ENCODE data around the gene RAD51B.
"Not testable (repeated sequence)": the region's sequence is repeated elsewhere in the genome, so short reads cannot be mapped to it uniquely, and the experiment has no call there.

Gene RAD51B

GRCh38 chr14:67963960-67964812, 144.6 kb downstream of the RAD51B start:
- no peak for TF ChIP-seq CTCF (IDR thresholded peaks at IDR 0.05; ENCODE audit: low read depth, low read length, missing control alignments)
- H3K27ac ChIP-seq, result no peak overlapping the region
- H3K36me3 ChIP-seq (replicated peaks), result no peaks in the 10 kb centered on the region
- no peak for DNase-seq
- in situ Hi-C loops (cut with HindIII; ENCODE audit: low pct_ligation_motif_present, low sequenced_read_pairs), result no loop called here
- no peaks in the 10 kb centered on the region for H3K27me3 ChIP-seq (replicated peaks)
- H3K4me3 ChIP-seq (ENCODE audit: low read depth, low read length), result no peak overlapping the region

GRCh38 chr14:67965696-67966095, 146.1 kb downstream of the RAD51B start:
- Histone ChIP-seq H3K4me3 (ENCODE audit: low read depth, low read length) (no peak overlapping the region), H3K27ac (no peak overlapping the region), H3K36me3 (replicated peaks) (no peaks in the 10 kb centered on the region), H3K27me3 (replicated peaks) (no peaks in the 10 kb centered on the region)
- no peak for TF ChIP-seq CTCF (IDR thresholded peaks at IDR 0.05; ENCODE audit: low read depth, low read length, missing control alignments)
- DNase-seq, result no peak
- in situ Hi-C loops (cut with HindIII; ENCODE audit: low pct_ligation_motif_present, low sequenced_read_pairs), result no loop called here

- Histone ChIP-seq H3K27me3 (replicated peaks) (no peaks in the 10 kb centered on the region), H3K36me3 (replicated peaks) (no peaks in the 10 kb centered on the region), H3K27ac (no peak overlapping the region), H3K4me3 (ENCODE audit: low read depth, low read length) (no peak overlapping the region)
- in situ Hi-C loops (cut with HindIII; ENCODE audit: low pct_ligation_motif_present, low sequenced_read_pairs), result no loop called here
- DNase-seq, result no peak
- no peak for TF ChIP-seq CTCF (IDR thresholded peaks at IDR 0.05; ENCODE audit: low read depth, low read length, missing control alignments)
Measured at GRCh38 chr14:67967206-67967605, 147.6 kb downstream of the RAD51B start.

- H3K27ac ChIP-seq; in situ Hi-C loops (cut with HindIII; ENCODE audit: low pct_ligation_motif_present, low sequenced_read_pairs); H3K27me3 ChIP-seq (replicated peaks); DNase-seq; H3K36me3 ChIP-seq (replicated peaks); H3K4me3 ChIP-seq (ENCODE audit: low read depth, low read length): not testable (repeated sequence)
Measured at GRCh38 chr14:67967970-67968369, 148.4 kb downstream of the RAD51B start.

GRCh38 chr14:67970923-67971322, 151.3 kb downstream of the RAD51B start:
- Histone ChIP-seq H3K36me3 (replicated peaks) (no peaks in the 10 kb centered on the region), H3K27me3 (replicated peaks) (no peaks in the 10 kb centered on the region), H3K4me3 (ENCODE audit: low read depth, low read length) (no peak overlapping the region), H3K27ac (no peak overlapping the region)
- in situ Hi-C loops (cut with HindIII; ENCODE audit: low pct_ligation_motif_present, low sequenced_read_pairs), result no loop called here
- TF ChIP-seq CTCF (IDR thresholded peaks at IDR 0.05; ENCODE audit: low read depth, low read length, missing control alignments), result no peak
- DNase-seq, result no peak

- no peak for TF ChIP-seq CTCF (IDR thresholded peaks at IDR 0.05; ENCODE audit: low read depth, low read length, missing control alignments)
- Histone ChIP-seq H3K4me3 (ENCODE audit: low read depth, low read length) (no peak overlapping the region), H3K27ac (no peak overlapping the region), H3K27me3 (replicated peaks) (no peaks in the 10 kb centered on the region), H3K36me3 (replicated peaks) (no peaks in the 10 kb centered on the region)
- in situ Hi-C loops (cut with HindIII; ENCODE audit: low pct_ligation_motif_present, low sequenced_read_pairs), result no loop called here
- no peak for DNase-seq
Measured at GRCh38 chr14:67971627-67972625, 152.3 kb downstream of the RAD51B start.
